HepG2 (cell line): ENCODE results near the gene CNKSR3. TPM values are rescaled to one million over a fixed set of nuclear protein-coding genes. Genes with fewer than 3 reads are reported as not detected.

ENCODE experiments used
- ATAC-seq: fragments of 200-7000 bp; cut with Tn5 transposase; 3 replicates; pipeline ENCODE4 v1.9.1; 2020; ENCODE audit warnings: mild to moderate bottlenecking, moderate library complexity
- BruUV-seq: library from RNA; stranded (reverse); fragments of 400-500 nt; replicated peaks from 2 replicates; lab custom pipeline; 2021; lab: Mats Ljungman, UMichigan
- CTCF ChIA-PET: fragments of 300-600 bp; formaldehyde crosslinking; extraction: SDS; loops from one replicate; lab custom pipeline; 2021; ENCODE audit warnings: low total read pairs, inconsistent platforms, low intra/inter-chr PET ratio; lab: Yijun Ruan, JAX
- POLR2A ChIA-PET: fragments of 350-600 bp; sonication (Branson Sonifier 250); formaldehyde crosslinking; loops from one replicate; lab custom pipeline; 2020; ENCODE audit warnings: antibody characterized with exemption, inconsistent platforms; lab: Yijun Ruan, JAX
- DNase-seq: peaks from one replicate; pipeline ENCODE4 v3.0.0-alpha.2; 2015; ENCODE audit warnings: low spot score
- FAIRE-seq: peaks from 3 replicates; lab custom pipeline; 2011; peaks lifted over from hg19 to GRCh38; lab: Jason Lieb, UNC
- H2AFZ ChIP-seq: one replicate; pipeline ENCODE4 v1.6.1; 2011; ENCODE audit warnings: low read length, inconsistent platforms
- H3K27ac ChIP-seq: fragments of 300-600 bp; 3 replicates; pipeline ENCODE4 v1.8.0; 2011; ENCODE audit warnings: mixed run types, mild to moderate bottlenecking, mixed read lengths, low read length, inconsistent platforms; ENCODE audit not compliant: insufficient read depth; ENCODE audit errors: extremely low read length
- H3K27me3 ChIP-seq, 2 experiments: fragments of 200-600 bp in 1 of 2; 2 replicates in 1 of 2; 3 replicates in 1 of 2; pipeline versions ENCODE4 v1.6.0 to v1.8.0; 2011; ENCODE audit warnings: low read length in 2 of 2, mild to moderate bottlenecking in 2 of 2, moderate library complexity in 2 of 2, inconsistent platforms in 1 of 2; ENCODE audit not compliant: insufficient read depth in 2 of 2, control insufficient read depth in 1 of 2
- H3K36me3 ChIP-seq, 2 experiments: fragments of 200-600 bp in 1 of 2; replicated peaks in 1 of 2; 2 replicates in 1 of 2; 3 replicates in 1 of 2; pipeline versions ENCODE4 v1.5.1 to v1.8.0; 2011; ENCODE audit warnings: low read length in 2 of 2, inconsistent platforms in 1 of 2; ENCODE audit not compliant: insufficient read depth in 2 of 2, control insufficient read depth in 1 of 2
- H3K4me1 ChIP-seq: 2 replicates; pipeline ENCODE4 v1.5.1; 2012; ENCODE audit warnings: low read length, inconsistent platforms; ENCODE audit not compliant: insufficient read depth
- H3K4me2 ChIP-seq: 2 replicates; pipeline ENCODE4 v1.6.0; 2011; ENCODE audit warnings: low read depth, low read length, inconsistent platforms
- H3K4me3 ChIP-seq, 3 experiments: fragments of 200-600 bp in 1 of 3; sonication (generic), shearing (Covaris generic) in 1 of 3; replicated peaks in 1 of 3; 2 replicates each; pipeline ENCODE4 v1.5.1; 2011 to 2016; ENCODE audit warnings: low read length in 3 of 3, inconsistent platforms in 2 of 3, low read depth in 2 of 3, mild to moderate bottlenecking in 2 of 3, control low read depth in 1 of 3, mixed read lengths in 1 of 3; ENCODE audit not compliant: insufficient read depth in 1 of 3
- H3K79me2 ChIP-seq: one replicate; pipeline ENCODE4 v1.6.1; 2011; ENCODE audit warnings: low read length, inconsistent platforms; ENCODE audit not compliant: insufficient read depth
- H3K9ac ChIP-seq: 2 replicates; pipeline ENCODE4 v1.6.0; 2011; ENCODE audit warnings: mild to moderate bottlenecking, low read depth, low read length, inconsistent platforms; ENCODE audit not compliant: insufficient read depth
- H3K9me3 ChIP-seq: 2 replicates; pipeline ENCODE4 v1.5.1; 2012; ENCODE audit warnings: mild to moderate bottlenecking, low read length
- H4K20me1 ChIP-seq: 2 replicates; pipeline ENCODE4 v1.6.0; 2011; ENCODE audit warnings: inconsistent platforms, mild to moderate bottlenecking, low read length, moderate library complexity; ENCODE audit not compliant: insufficient read depth
- ASH2L ChIP-seq: fragments of 300-600, 200-600 bp; sonication (generic); IDR thresholded peaks from 2 replicates; pipeline ENCODE4 v1.7.0; 2017; ENCODE audit warnings: low read depth, mild to moderate bottlenecking, moderate library complexity, mixed read lengths, low read length; ENCODE audit not compliant: insufficient read length
- ATF4 ChIP-seq, 2 experiments: fragments of 450-650 bp in 1 of 2; sonication (generic) in 1 of 2; formaldehyde crosslinking; IDR thresholded peaks; 2 replicates each; pipeline versions ENCODE4 v1.5.0 to v1.8.0; 2020 to 2022; ENCODE audit warnings: mild to moderate bottlenecking in 1 of 2, missing genetic modification reagents in 1 of 2
- ELK4 ChIP-seq: sonication (generic); formaldehyde crosslinking; IDR thresholded peaks from 2 replicates; pipeline ENCODE4 v1.9.0; 2021; ENCODE audit warnings: missing genetic modification reagents, borderline replicate concordance
- FOXC1 ChIP-seq: sonication (generic); formaldehyde crosslinking; IDR thresholded peaks from 2 replicates; pipeline ENCODE4 v1.8.0; 2022; ENCODE audit warnings: mild to moderate bottlenecking, missing genetic modification reagents, borderline replicate concordance
- FOXJ3 ChIP-seq: sonication (generic); formaldehyde crosslinking; IDR thresholded peaks from 2 replicates; pipeline ENCODE4 v1.4.0; 2020; ENCODE audit warnings: missing genetic modification reagents, mild to moderate bottlenecking, borderline replicate concordance
- FOXO1 ChIP-seq: sonication (generic); formaldehyde crosslinking; IDR thresholded peaks from 2 replicates; pipeline ENCODE4 v1.4.0; 2020; ENCODE audit warnings: missing genetic modification reagents
- HDAC1 ChIP-seq: sonication (generic); formaldehyde crosslinking; IDR thresholded peaks from 2 replicates; pipeline ENCODE4 v1.5.1; 2020; ENCODE audit warnings: mild to moderate bottlenecking, missing genetic modification reagents
- KAT8 ChIP-seq: IDR thresholded peaks from 2 replicates; pipeline ENCODE4 v1.6.1; 2016; ENCODE audit warnings: missing genetic modification reagents, missing compliant biosample characterization
- MXI1 ChIP-seq: IDR thresholded peaks from 3 replicates; pipeline ENCODE4 v1.6.1; 2012; ENCODE audit warnings: low read depth, low read length, inconsistent platforms, borderline replicate concordance
- NBN ChIP-seq: fragments of 450-650 bp; conservative IDR thresholded peaks from 2 replicates; pipeline ENCODE4 v1.6.1; 2017
- RXRA ChIP-seq: sonication (generic); formaldehyde crosslinking; IDR thresholded peaks from 2 replicates; pipeline ENCODE4 v1.5.1; 2020; ENCODE audit warnings: missing genetic modification reagents
- SSRP1 ChIP-seq: IDR thresholded peaks from 2 replicates; pipeline ENCODE4 v1.6.1; 2016; ENCODE audit warnings: control low read depth
- THRA ChIP-seq: sonication (generic); formaldehyde crosslinking; IDR thresholded peaks from 2 replicates; pipeline ENCODE4 v1.4.0; 2020; ENCODE audit warnings: missing genetic modification reagents, borderline replicate concordance
- U2AF2 ChIP-seq: fragments of 200-400 bp; formaldehyde crosslinking; IDR thresholded peaks from 2 replicates; pipeline ENCODE4 v1.6.1; 2017; ENCODE audit warnings: low read depth, mild to moderate bottlenecking, low read length
- XRCC5 ChIP-seq: fragments of 200-400 bp; formaldehyde crosslinking; optimal IDR thresholded peaks from 2 replicates; pipeline ENCODE3; 2017; ENCODE audit warnings: mild to moderate bottlenecking, low read length
- ZFP36L1 ChIP-seq: sonication (generic); formaldehyde crosslinking; IDR thresholded peaks from 2 replicates; pipeline ENCODE4 v1.8.0; 2022; ENCODE audit warnings: mild to moderate bottlenecking, missing genetic modification reagents, moderate library complexity
- ZKSCAN8 ChIP-seq: IDR thresholded peaks from 2 replicates; pipeline ENCODE4 v1.6.1; 2016; ENCODE audit warnings: borderline replicate concordance, missing genetic modification reagents, missing compliant biosample characterization
- ZNF124 ChIP-seq: sonication (generic); formaldehyde crosslinking; IDR thresholded peaks from 2 replicates; pipeline ENCODE4 v1.4.0; 2020; ENCODE audit warnings: missing genetic modification reagents
- ZNF136 ChIP-seq: sonication (generic); formaldehyde crosslinking; IDR thresholded peaks from 2 replicates; pipeline ENCODE4 v1.8.1; 2022; ENCODE audit warnings: low read depth, mild to moderate bottlenecking, moderate library complexity, missing genetic modification reagents
- ZNF354B ChIP-seq: sonication (generic); formaldehyde crosslinking; IDR thresholded peaks from 2 replicates; pipeline ENCODE4 v1.8.0; 2022; ENCODE audit warnings: mild to moderate bottlenecking, missing genetic modification reagents
- ZNF550 ChIP-seq: sonication (generic); formaldehyde crosslinking; IDR thresholded peaks from 2 replicates; pipeline ENCODE4 v1.4.0; 2020; ENCODE audit warnings: mild to moderate bottlenecking, missing genetic modification reagents, borderline replicate concordance
- WGBS: methylation state at CpG from one replicate; pipeline ENCODE4 v1.1.6; 2017; ENCODE audit warnings: low lambda C conversion rate; 5-methylcytosine and 5-hydroxymethylcytosine counted together
- in situ Hi-C: cut with HindIII; loops from 2 replicates; pipeline ENCODE4 v1.10.0; 2017; ENCODE audit warnings: low pct_unique_long_range_greater_than_20kb; ENCODE audit not compliant: extremely low pct_ligation_motif_present
- intact Hi-C: fragments of 100-400 bp; cut with micrococcal nuclease; formaldehyde crosslinking; loops from one replicate; pipeline ENCODE4 v1.10.0; 2022; ENCODE audit not compliant: unreplicated experiment
- polyA plus RNA-seq, 8 experiments: library from polyadenylated mRNA; depleted of rRNA in 3 of 8; stranded (reverse) in 7 of 8; unstranded in 1 of 8; fragments of >200 nt; fragmentation: Illumina TruSeq in 4 of 8; extraction: Trizol in 4 of 8; gene quantifications; 2 replicates each; pipeline versions ENCODE4 v1.2.1 to v1.2.3, GENCODE V29; 2011 to 2016; ENCODE audit warnings: low read depth in 4 of 8, missing spikeins in 1 of 8, mixed read lengths in 1 of 8; ENCODE audit not compliant: insufficient read depth in 1 of 8
- total RNA-seq, 5 experiments: library from RNA; depleted of rRNA; stranded (reverse); fragments of >200 nt; fragmentation: Illumina TruSeq; extraction: Trizol; gene quantifications; 2 replicates each; pipeline ENCODE4 v1.2.3, GENCODE V29; 2016; ENCODE audit warnings: low read depth in 1 of 5

CNKSR3 gene
- total and polyA plus RNA-seq, 2 of the 13 experiments (the other 11 are each of a cell fraction or from before 2014, with no cell fraction given) = 9.2 to 38.6 TPM

DNA sequence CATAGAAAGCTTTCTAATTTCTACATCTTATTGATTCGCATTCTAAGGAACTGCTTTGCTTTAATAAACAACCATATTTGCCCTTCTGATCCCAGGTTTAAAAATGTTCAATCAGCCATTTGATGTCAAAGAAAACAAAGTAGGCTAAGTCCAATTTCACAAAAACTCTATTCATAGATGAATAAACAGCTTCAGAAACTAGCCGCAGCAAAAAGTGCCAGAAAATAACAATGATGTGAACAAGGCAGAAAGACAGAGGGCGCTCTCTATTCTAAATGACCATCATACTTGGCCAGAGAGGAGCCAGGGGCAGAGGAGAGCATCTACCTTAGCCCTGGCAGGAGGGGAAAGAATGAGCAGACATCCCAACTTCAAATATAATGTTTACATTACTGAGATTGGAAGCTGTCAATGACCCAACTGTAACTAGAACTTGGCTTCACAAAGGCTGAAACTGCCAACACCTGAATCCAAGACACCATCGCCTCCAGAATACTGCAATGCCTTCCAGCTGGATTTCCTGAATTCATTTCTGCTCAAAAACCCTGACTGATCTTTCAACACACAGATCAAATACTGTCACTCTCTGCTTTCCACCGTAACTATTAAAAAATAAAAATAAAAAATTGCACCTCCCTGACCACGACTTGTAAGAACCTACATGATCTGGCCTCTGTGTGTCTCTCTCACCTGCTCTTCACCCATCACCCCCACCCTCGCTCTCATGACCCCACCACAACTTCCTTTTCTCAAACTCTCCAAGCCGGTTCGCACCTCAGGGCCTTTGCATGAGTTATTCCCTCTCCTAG, 9.5 kb downstream of the CNKSR3 start:
- ATAC-seq = peak; percentile 85
- no TSS peak for BruUV-seq
- H2AFZ ChIP-seq = no peak overlapping the region
- WGBS = 78% methylated on average over 9 of the region's 9 CpGs
- peak; percentile 66 for DNase-seq
- H3K4me2 ChIP-seq = peak overlapping the region; percentile 43
- no peaks in the 10 kb centered on the region for H3K27me3 ChIP-seq
- peaks cover 75% of the 10 kb centered on the region for H3K4me1 ChIP-seq
- in situ Hi-C loops = loop anchor here (25.0 kb wide), 1 partner anchor 339 kb away; no protein-coding TSS in a partner anchor
- no peak overlapping the region for H3K9ac ChIP-seq
- H3K9me3 ChIP-seq = no peaks in the 10 kb centered on the region
- peaks cover 60% of the 10 kb centered on the region for H4K20me1 ChIP-seq
- H3K79me2 ChIP-seq = peaks cover 95% of the 10 kb centered on the region
- intact Hi-C loops = loop anchor here (1.0 to 10.0 kb wide), 4 partner anchors 8 to 347 kb away; no protein-coding TSS in a partner anchor
- peak; percentile 69 for FAIRE-seq
- ChIA-PET POLR2A (interaction anchor here (1.0 to 4.8 kb wide), 5 partner anchors 9 to 87 kb away, joined by 3 to 48 read pairs (median 3); partner anchors contain the start of gene CNKSR3), CTCF (interaction anchor here (1.1 kb wide), 1 partner anchor 175 kb away, joined by 3 read pairs; no protein-coding TSS in a partner anchor)
- H3K36me3 ChIP-seq = peaks cover 13 to 41% of the 10 kb centered on the region in 2 experiments
- no peak overlapping the region for H3K4me3 ChIP-seq
- peak overlapping the region; percentile 19 for H3K27ac ChIP-seq
- TF ChIP-seq KAT8 (CRISPR knock-in tag) (peak; percentile 49; the same call in 1 of the 2 replicates), ATF4 (CRISPR knock-in tag; IDR thresholded peaks at IDR 0.05) (no peak), SSRP1 (CRISPR knock-in tag) (no peak), NBN (no peak), FOXO1 (CRISPR knock-in tag) (peak; percentile 31; the same call in 1 of the 2 replicates), U2AF2 (no peak), FOXJ3 (CRISPR knock-in tag) (0 out of 2 replicates have a peak, but pooled peaks have one; percentile 26), XRCC5 (no peak), ZFP36L1 (CRISPR knock-in tag) (no peak), RXRA (CRISPR knock-in tag) (no peak), ELK4 (CRISPR knock-in tag) (no peak), MXI1 (no peak), HDAC1 (CRISPR knock-in tag) (no peak), ZNF354B (CRISPR knock-in tag) (no peak), ASH2L (peak; percentile 32), THRA (CRISPR knock-in tag) (no peak), FOXC1 (no peak), ZNF136 (CRISPR knock-in tag) (no peak), ZNF550 (CRISPR knock-in tag) (no peak), ZKSCAN8 (CRISPR knock-in tag) (0 out of 2 replicates have a peak, but pooled peaks have one; percentile 48), ZNF124 (CRISPR knock-in tag) (no peak)
